GM19023 (cell line): ENCODE results near the gene DYNLT4.
"Not testable (repeated sequence)": the region's sequence is repeated elsewhere in the genome, so short reads cannot be mapped to it uniquely, and the experiment has no call there.

Source experiments
- ATAC-seq: cut with Tn5 transposase; IDR thresholded peaks from one replicate; pipeline ENCODE4 v1.9.1; 2021; ENCODE audit warnings: mild to moderate bottlenecking, moderate library complexity; ENCODE audit not compliant: unreplicated experiment

The DYNLT4 gene

DNA sequence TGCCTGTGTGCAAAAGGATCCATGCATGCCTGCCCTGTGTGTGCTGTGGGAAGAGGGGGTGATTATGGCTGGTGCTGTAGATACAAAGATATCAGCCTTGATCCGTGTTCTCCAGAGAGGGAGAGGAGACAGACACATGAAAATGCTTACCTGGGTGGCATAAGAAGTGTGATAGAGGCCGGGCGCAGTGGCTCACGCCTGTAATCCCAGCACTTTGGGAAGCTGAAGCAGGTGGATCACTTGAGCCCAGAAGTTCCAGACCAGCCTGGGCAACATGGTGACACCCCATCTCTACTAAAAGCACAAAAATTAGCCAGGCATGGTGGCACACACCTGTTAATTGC is 3.6 kb upstream of the DYNLT4 start:
- ATAC-seq = not testable (repeated sequence)

DNA sequence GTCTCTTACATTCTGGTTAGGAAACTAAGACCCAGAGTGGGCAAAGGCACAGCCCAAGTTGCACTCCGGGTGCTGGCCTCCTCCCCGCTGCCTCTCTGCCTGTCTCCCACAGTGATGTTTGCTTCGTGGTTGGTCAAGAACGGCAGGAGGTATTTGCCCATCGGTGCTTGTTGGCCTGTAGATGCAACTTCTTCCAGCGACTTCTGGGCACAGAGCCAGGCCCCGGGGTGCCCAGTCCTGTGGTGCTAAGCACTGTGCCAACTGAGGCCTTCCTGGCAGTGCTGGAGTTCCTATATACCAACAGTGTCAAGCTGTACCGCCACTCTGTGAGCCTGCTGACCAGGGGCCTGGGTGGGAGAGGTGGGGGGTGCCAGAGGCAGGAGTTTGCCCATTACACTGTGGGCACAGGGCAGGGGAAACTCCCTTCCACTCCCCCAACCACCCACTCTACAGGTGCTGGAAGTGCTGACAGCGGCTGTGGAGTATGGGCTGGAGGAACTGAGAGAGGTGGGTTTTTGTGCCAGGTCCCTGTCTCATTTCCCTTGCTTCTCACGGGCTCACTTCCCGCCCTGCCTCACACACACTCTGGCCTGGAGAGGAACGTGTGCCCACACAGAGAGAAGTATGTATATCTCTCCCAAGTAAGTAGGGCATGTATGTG is 3.1 kb upstream of the DYNLT4 start:
- ATAC-seq = no peak

DNA sequence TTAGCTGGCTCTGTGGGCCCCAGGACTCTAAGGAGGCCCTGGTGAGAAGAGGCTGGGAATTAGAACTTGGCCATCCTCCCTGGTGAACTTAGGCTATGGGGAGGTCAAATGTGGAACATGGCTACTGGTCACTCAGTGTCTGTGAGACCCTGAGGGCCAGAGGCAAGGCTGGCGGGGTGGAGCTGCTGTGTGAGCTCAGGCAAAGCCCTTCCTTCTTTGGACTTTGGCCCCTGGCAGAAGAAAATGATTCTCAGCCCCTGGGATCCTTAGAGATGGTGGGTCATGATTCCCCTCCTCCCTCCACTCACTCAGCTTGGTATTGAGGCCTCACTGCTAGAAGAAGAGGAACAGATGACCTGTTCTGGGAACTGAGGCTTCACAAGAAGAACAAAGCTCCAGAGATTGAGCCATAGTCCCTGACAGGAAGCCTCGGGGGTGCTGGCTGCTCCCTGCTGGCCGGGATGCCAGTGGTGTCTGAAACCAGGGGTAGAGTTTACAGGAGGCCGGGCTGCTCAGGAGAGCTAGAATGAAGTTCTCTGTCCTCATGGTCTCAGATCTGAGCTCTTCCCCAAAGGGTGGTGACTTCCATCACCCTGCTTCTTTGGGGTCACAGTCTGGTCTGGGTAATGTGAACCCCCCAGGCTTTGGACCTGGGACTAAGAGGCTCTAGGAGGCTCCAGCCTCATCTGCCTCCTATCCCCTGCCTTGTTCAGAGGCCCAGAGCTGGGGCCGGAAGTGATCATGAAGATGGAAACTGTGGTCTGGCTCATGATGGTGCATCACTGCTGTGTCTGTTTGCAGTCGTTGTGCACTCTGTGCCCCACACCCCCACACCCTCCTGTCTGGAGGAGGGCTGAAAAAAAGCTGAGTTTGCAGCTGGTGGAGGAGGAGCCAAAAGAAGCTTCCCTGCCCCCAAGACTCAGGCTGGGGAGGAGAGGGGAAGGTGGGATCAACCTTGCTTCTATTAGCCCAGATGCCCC is 2.1 kb upstream of the DYNLT4 start:
- peak; percentile 51 for ATAC-seq

DNA sequence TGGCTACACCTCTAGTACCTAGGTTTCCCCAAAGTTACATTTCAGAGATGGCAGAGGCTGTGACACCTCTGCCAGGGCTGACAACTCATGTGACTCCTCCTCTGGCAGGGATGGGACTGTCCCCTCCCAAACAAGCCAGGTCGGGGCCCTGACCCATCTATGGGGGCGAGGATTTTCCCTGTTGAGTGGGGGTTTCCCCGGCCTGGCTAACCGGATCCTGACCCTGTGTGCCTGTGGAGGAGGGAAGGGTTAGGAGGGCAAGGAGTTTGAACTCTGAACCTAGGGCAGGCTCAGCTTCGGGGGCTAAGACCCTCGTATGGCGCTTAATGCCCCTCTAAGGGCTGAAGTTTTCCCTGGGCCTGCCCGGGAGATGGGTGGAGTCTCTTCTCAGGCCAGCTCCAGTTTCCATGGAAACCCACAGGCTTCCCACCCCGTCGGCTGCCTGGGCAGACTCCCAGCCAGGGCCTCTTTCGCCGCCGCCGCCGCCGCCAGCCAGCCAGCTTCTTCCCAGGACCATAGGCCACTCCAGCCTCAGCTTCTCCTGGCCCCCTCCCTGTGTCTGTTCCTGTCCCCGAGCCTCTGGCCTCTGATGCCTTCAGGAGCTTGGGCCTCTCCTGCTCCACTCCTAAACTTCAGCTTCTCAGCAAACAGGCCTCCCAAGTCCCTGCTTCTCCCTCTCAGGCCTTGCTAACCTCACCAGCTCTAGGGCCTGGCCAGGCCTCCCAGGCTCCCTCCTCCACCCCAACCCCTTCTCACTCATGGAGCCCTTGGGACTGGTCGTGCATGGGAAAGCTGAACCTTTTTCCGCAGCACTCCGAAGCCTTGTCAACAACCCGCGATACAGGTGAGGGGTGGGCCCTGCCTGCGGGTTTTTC is 1.1 kb upstream of the DYNLT4 start, which contains the start of gene BTBD19:
Gene BTBD19, plus strand, starts transcription at position 461 of the 875 bp plus-strand sequence. Its CDS starts 298 bp downstream, at position 759.
- peak; percentile 28 for ATAC-seq

DNA sequence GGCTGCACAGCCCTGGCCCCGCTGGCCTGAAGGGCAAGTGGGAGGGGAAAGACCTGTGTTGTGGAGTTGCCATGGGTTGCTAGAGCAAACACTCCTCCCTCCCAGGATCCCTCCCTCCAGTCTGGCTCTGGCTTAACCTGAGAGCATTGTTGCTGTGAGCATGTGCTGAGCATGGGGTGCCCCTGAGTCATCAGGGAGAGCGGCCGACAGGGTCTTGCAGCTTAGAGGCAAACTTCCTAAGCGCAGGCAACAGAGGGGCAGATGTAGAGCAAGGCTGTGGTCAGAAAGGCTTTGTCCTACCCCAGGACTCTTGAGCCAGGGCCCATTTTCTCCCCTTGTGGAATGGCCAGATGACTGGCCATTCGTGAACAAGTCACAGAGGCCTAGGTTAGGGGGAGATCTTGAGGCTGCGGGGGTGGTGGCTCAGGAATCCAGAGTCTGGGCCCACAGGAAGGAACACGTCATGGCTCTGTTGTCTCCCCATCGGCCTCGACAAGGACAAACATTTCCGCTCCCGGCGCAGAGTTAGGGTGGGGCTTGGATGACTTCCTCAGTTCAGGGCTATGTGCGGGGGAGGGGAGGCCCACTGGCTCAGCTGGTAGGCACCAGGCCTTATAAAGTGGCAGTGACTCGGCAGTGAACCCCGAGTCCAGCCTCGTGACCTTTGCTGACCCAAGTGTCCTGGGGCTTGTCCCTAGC is 362 bp upstream of the DYNLT4 start:
- peak; percentile 27 for ATAC-seq

DNA sequence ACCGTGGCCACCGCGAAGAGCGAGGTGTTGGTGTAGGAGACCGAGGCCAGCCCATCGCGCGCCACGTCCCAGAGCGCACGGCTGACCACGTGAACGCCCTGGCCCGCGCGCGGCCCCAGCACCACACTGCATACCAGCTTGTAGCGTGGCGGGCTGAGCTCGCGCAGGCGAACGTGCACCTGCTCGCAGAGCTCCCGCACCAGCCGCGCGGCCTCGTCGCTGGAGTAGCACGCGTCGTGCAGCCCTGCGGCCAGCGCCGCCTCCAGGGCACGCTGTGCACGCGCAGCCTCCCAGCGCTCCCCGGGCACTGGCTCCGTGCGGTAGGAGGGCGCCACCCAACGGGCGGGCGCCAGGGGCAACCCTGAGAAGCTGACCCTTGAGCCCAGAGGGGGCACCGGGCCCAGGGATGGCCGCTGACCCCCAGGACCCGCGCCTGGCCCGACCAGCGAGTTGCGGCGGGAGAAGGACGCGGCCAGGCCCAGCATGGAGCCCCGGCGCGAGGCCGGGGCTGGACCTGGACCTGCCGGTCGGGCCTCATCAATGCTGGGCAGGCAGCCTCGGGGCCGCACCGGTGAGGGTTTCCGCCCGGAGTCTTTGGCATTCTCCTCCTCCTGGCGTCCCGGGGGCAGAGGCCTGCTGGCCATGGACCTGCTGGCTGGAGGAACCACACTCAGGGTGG is 987 bp downstream of the DYNLT4 start:
- no peak for ATAC-seq

DNA sequence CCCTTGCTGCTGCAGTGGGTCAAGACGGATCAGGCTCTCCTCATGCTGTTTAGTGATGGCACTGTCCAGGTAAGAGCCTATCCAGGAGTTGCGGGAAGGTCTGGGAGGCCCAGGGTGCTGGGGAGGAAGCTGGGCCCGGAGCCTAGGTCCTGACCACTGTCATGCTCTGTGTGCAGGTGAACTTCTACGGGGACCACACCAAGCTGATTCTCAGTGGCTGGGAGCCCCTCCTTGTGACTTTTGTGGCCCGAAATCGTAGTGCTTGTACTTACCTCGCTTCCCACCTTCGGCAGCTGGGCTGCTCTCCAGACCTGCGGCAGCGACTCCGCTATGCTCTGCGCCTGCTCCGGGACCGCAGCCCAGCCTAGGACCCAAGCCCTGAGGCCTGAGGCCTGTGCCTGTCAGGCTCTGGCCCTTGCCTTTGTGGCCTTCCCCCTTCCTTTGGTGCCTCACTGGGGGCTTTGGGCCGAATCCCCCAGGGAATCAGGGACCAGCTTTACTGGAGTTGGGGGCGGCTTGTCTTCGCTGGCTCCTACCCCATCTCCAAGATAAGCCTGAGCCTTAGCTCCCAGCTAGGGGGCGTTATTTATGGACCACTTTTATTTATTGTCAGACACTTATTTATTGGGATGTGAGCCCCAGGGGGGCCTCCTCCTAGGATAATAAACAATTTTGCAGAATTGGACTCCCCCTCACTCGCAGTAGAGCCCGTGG is 1.7 kb downstream of the DYNLT4 start:
- no peak for ATAC-seq

DNA sequence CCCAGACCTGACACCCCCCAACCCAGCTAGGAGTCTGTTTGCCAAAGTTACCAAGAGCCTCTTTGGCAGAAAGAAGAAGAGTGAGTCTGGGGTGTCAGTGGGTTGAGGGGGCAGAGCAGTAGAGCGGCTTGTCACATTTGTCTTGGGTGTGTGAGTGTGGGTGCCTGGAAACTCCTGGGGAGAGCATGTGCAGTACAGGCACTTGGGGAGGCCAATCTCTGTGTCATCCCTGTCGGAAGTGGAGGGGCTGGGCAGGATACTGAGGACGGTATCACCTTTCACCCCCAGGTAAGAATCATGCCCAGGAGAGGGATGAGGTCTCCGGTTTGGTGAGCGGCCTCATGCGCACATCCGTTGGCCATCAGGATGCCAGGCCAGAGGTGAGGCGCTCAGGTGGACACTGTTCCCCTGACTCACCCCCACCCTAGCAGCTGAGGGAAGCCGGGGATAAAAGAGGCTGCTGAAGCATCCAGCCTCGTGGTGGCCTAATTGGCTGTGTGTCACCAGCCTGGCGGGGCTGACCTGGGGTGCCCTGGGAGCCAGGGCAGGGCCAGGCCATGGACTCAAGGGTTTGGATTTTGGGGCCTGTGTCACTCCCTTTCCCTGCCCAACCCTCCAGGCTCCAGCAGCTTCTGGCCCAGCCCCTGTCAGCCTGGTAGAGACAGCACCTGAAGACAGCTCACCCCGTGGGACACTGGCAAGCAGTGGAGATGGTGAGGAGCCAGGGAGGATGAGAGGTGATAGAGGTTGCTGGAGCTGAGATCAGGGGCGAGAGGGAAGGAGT is 3.6 kb downstream of the DYNLT4 start:
- no peak for ATAC-seq

DNA sequence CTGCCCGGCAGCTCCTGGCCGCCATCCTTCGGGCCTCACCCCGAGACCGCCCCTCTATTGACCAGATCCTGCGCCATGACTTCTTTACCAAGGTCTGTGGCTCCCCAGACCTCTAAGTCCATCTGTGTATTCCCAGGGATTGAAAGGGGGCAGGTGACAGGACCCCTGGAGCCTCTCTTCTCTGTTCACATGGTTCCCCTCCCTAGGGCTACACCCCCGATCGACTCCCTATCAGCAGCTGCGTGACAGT is 4.2 kb downstream of the DYNLT4 start:
- ATAC-seq = no peak

DNA sequence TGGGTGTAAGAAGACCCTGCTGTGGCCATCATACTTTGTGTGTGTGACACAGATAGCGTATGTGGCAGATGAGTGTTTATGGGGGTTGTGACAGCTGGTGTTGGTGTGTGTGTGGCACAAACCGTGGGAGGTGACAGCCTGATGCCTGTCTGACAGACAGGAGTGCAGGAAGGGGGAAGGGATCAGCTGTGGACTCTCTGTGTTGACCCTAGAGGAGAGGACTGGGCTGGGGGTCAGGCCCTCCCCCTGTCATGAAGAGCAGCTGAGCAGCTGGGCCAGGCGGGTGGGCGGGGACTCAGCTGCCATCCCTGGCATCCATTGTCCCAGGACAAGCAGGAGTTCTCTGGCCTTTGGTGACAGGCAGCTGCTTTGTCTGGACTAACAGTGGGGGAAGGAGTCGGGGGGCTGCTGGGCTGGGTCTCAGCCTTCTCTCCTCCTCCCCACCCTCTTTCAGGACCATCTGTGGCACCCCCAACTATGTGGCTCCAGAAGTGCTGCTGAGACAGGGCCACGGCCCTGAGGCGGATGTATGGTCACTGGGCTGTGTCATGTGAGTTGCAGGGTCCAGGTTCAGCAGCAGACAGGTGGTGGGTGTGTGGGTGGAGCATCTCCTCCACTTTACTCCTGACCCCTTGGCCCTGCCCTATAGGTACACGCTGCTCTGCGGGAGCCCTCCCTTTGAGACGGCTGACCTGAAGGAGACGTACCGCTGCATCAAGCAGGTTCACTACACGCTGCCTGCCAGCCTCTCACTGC is 4.7 kb downstream of the DYNLT4 start:
- no peak for ATAC-seq

DNA sequence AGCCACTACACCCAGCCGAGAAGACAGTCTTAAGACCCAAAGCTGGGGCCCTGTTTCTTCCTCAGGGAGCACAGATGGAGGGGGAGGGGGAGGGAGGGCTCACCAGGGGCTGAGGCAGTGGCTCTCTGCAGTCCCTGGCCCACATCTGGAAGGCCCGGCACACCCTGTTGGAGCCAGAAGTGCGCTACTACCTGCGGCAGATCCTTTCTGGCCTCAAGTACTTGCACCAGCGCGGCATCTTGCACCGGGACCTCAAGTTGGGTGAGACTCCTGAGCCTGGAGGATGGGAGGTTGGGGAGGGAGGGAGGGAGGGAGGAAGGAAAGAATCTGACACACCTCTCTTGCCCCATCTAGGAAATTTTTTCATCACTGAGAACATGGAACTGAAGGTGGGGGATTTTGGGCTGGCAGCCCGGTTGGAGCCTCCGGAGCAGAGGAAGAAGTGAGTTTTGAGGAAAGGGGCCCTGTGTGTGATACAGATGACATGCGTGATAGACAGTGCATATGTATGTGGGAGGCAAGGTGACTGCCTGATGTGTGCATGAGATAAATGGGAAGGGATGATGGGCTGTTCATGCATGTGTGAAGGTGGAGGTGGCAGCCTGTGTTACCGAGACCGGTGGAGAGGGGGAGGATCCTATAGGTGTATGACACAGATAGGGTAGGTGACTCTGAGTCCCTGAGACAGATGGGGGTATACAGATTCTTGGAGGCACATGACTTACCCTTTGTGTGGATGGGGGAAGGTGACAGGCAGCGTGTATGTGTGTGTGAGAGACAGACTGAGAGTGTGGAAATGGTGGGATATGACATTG is 5.5 kb downstream of the DYNLT4 start:
- ATAC-seq = no peak

DNA sequence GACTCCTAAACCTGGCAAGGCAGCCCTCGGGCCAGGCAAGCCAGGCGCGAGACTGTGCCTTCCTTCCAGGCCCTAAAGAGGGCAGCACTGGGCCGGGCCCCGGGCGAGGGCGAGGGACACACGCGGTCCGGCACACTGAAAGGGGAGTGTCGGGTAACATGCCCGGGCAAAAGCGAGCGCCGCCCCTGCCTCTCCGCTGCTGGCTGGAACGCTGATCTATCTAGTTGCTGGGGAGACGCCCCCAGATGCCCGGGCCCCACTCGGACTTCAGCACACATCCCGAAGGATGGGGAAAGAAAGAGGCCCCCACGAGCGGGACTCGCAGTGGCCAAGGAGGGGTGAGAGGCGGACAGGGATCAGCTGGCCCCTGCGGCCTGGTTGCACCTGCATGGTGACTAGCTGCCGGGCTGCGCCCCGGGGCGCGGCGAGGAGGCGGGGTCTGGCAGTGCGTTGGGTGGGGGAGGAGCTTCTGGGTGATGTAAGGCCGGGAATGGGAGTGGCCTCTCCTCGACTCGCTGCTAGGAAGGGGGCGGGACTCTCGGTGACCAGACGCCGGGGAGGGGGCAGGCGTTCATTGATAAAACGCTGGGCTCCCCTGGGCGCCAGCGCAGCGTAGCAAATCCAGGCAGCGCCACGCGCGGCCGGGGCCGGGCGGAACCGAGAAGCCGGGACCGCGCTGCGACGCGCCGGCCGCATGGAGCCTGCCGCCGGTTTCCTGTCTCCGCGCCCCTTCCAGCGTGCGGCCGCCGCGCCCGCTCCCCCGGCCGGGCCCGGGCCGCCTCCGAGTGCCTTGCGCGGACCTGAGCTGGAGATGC is 7.2 kb downstream of the DYNLT4 start, which contains the start of gene PLK3:
Gene PLK3, plus strand, starts transcription at position 608 of the 815 bp plus-strand sequence. Its CDS starts 87 bp downstream, at position 695.
- peak; percentile 84 for ATAC-seq

DNA sequence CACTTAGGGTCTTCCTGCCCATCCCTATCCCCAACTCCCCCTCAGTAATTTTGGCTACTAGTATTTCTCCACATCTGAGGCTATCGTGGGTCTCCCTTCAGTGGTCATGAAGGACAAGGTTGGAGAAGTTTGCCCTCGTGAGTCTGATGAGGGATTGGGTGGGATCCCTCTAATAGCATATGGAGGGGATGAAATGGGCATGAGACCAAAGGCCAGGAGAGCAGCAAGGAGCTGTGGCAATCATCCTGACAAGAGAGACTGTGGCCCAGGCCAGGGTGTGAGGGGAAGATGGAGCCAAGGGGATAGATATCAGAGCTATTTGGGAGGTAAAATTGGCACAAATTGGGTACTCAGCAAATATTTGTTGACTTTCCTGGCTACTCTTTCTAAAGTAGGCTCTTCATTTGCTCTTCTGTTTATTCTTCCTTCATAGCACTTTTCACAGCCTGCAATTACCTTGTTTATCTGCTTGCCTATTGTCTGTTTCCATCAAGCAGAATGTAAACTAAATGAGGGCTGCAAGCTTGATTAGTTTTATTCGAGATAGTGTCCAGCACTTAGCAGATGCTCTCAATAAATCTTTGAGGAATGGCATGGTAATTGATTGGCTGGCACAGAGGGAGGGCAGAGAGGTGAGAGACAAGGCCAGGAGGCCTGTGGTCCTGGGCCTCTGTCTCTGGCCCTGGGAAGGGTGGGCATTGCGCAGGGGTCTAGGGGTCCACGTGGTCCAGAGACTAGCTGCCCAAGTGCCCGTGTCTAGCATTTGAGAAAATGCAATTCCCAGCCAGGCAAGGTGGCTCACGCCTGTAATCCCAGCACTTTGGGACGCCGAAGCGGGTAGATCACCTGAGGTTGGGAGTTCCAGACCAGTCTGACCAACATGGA is 8.4 kb downstream of the DYNLT4 start:
- no peak for ATAC-seq

DNA sequence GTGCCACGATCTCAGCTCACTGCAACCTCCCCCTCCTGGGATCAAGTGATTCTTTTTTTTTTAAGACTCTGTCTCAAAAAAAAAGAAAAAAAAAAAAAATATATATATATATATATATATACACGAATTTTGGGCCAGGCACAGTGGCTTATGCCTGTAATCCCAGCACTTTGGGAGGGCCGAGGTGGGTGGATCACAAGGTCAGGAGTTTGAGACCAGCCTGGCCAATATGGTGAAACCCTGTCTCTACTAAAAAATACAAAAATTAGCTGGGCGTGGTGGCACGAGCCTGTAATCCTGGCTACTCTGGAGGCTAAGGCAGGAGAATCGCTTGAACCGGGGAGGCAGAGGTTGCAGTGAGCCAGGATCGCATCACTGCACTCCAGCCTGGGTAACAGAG is 9.3 kb downstream of the DYNLT4 start:
- not testable (repeated sequence) for ATAC-seq
